Esophagus muscularis mucosa (tissue), 4 donors: ENCODE results near the gene RPIA. TPM values are rescaled to one million over a fixed set of nuclear protein-coding genes. Genes with fewer than 3 reads are reported as not detected.

Source experiments
- DNase-seq: peaks from one replicate; pipeline ENCODE4 v3.0.0-alpha.2; 2017; ENCODE audit errors: extremely low spot score
- H3K27ac ChIP-seq, 4 donors: fragments of 200-600 bp; sonication (generic); replicated peaks in 1 of 4; 1 replicate in 3 of 4; 2 replicates in 1 of 4; pipeline ENCODE4 v1.5.1; 2016 to 2019; ENCODE audit warnings: mild to moderate bottlenecking in 1 of 4
- H3K27me3 ChIP-seq, 4 donors: fragments of 200-600 bp; sonication (generic); one replicate each; pipeline versions ENCODE4 v1.5.1 to v1.6.0; 2016 to 2019
- H3K36me3 ChIP-seq, 4 donors: fragments of 200-600 bp; sonication (generic); one replicate each; pipeline ENCODE4 v1.5.1; 2016 to 2019
- H3K4me1 ChIP-seq, 4 donors: fragments of 200-600 bp; sonication (generic); one replicate each; pipeline ENCODE4 v1.5.1; 2016 to 2019
- H3K4me3 ChIP-seq, 4 donors: fragments of 200-600 bp; sonication (generic); 1 replicate in 2 of 4; 2 replicates in 2 of 4; pipeline ENCODE4 v1.5.1; 2016 to 2019; ENCODE audit warnings: mild to moderate bottlenecking in 4 of 4, moderate library complexity in 1 of 4
- H3K9me3 ChIP-seq, 4 donors: fragments of 200-600 bp; sonication (generic); 1 replicate in 3 of 4; 2 replicates in 1 of 4; pipeline ENCODE4 v1.5.1; 2016 to 2019
- EP300 ChIP-seq: sonication (generic); formaldehyde crosslinking; IDR thresholded peaks from one replicate; pipeline ENCODE4 v1.6.1; 2017; ENCODE audit warnings: antibody characterized with exemption
- POLR2A ChIP-seq: fragments of 450-650 bp; IDR thresholded peaks from one replicate; pipeline ENCODE4 v1.6.1; 2017; ENCODE audit warnings: antibody characterized with exemption, moderate library complexity, mild to moderate bottlenecking, low read depth
- POLR2AphosphoS5 ChIP-seq, 2 donors: sonication (generic); formaldehyde crosslinking; IDR thresholded peaks; one replicate each; pipeline ENCODE4 v1.6.1; 2017; ENCODE audit warnings: antibody characterized with exemption in 2 of 2
- WGBS: methylation state at CpG from one replicate; pipeline ENCODE4 v1.1.5; 2018; 5-methylcytosine and 5-hydroxymethylcytosine counted together
- intact Hi-C: fragments of 100-400 bp; cut with DNase I; formaldehyde crosslinking; loops from one replicate; pipeline ENCODE4 v1.15.1; 2023
- total RNA-seq, 4 donors: library from RNA; depleted of rRNA; stranded (reverse); fragments of >200 nt; gene quantifications; one replicate each; pipeline versions ENCODE4 v1.1.0 to v1.2.1, GENCODE V29; 2016
- TF ChIP-seq, protein P1 (sequence below), 3 experiments: fragments of 200-600 bp in 2 of 3; fragments of 450-650 bp in 1 of 3; sonication (generic) in 2 of 3; IDR thresholded peaks; one replicate each; pipeline ENCODE4 v1.5.1; 2017 to 2019; ENCODE audit warnings: antibody characterized with exemption in 3 of 3, mild to moderate bottlenecking in 2 of 3, moderate library complexity in 1 of 3

Gene RPIA
- total RNA-seq, 4 donors from 2014 or later: 6.6 to 8.6 (median 7.4) TPM

DNA sequence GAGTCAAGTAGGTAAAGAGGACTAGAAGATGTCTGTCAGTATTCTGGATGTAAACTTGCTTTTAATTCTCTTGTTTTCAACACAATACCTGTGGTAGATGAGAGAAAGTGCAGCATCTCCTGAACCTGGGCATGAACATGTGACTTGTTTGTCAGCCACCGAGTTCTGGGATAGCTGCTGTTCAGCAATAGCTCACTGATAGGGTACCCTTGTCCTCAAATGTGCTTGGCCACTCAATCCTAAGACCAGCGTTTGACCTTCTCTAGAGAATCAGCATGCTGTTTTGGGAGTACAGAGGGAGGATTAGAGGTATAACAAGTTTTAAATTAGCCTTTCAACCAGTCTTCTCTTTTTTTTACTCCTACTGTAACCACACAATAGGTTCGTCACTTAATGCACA lies 23.2 kb downstream of the RPIA start:
- TF ChIP-seq EP300 (no peak), POLR2AphosphoS5 (IDR thresholded peaks at IDR 0.05) (no peak), POLR2A (no peak)
- TF ChIP-seq, protein P1, sequence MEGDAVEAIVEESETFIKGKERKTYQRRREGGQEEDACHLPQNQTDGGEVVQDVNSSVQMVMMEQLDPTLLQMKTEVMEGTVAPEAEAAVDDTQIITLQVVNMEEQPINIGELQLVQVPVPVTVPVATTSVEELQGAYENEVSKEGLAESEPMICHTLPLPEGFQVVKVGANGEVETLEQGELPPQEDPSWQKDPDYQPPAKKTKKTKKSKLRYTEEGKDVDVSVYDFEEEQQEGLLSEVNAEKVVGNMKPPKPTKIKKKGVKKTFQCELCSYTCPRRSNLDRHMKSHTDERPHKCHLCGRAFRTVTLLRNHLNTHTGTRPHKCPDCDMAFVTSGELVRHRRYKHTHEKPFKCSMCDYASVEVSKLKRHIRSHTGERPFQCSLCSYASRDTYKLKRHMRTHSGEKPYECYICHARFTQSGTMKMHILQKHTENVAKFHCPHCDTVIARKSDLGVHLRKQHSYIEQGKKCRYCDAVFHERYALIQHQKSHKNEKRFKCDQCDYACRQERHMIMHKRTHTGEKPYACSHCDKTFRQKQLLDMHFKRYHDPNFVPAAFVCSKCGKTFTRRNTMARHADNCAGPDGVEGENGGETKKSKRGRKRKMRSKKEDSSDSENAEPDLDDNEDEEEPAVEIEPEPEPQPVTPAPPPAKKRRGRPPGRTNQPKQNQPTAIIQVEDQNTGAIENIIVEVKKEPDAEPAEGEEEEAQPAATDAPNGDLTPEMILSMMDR (IDR thresholded peaks at IDR 0.05): no peak
- Histone ChIP-seq H3K27ac (no peak overlapping the region), H3K36me3 (no peaks in the 10 kb centered on the region), H3K9me3 (no peaks in the 10 kb centered on the region), H3K4me1 (peaks cover 0 to 11% (median 0%) of the 10 kb centered on the region in 4 donors), H3K4me3 (no peak overlapping the region), H3K27me3 (no peaks in the 10 kb centered on the region)
- 97% methylated on average over 3 of the region's 3 CpGs for WGBS
- intact Hi-C loops: no loop called here
- no peak for DNase-seq

DNA sequence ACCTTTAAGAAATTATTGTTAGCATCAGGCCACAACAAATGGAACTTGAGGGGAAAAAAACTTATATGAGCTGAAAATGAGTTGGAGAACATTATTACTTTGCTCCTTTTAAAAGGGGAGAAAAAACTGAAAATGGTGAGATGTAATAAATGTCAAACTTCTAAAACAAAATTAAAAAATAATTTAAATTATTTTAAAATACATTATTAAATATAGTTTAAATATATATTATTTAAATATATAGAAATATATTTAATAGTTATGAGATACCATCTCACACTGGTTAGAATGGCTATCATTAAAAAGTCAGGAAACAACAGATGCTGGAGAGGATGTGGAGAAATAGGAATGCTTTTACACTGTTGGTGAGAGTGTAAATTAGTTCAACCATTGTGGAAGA lies 28.9 kb downstream of the RPIA start:
- no peak for TF ChIP-seq EP300
- TF ChIP-seq POLR2AphosphoS5 (IDR thresholded peaks at IDR 0.05): no peak
- TF ChIP-seq, protein P1 (IDR thresholded peaks at IDR 0.05): no peak
- TF ChIP-seq POLR2A: no peak

DNA sequence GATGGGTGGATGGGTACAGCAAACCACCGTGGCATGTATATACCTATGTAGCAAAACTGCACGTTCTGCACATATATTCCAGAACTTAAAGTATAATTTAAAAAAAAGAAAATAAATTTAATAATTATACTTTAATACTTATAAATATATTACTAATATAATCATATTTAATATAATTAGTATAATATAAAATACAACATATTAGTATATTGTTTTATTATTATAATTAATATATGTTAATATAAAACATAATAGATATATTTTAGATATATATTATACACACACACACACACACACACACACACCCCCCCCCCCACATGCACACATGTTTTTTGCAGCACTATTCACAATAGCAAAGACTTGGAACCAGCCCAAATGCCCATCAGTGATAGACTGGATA lies 29.8 kb downstream of the RPIA start:
- Histone ChIP-seq H3K4me3 (no peak overlapping the region), H3K27me3 (no peaks in the 10 kb centered on the region), H3K9me3 (no peaks in the 10 kb centered on the region), H3K4me1 (no peaks in the 10 kb centered on the region), H3K36me3 (no peaks in the 10 kb centered on the region), H3K27ac (no peak overlapping the region)
- TF ChIP-seq, protein P1 (IDR thresholded peaks at IDR 0.05): no peak
- TF ChIP-seq POLR2A (no peak), EP300 (no peak), POLR2AphosphoS5 (IDR thresholded peaks at IDR 0.05) (no peak)
- WGBS: 99% methylated on average over 2 of the region's 2 CpGs
- intact Hi-C loops: no loop called here
- no peak for DNase-seq

More for the DNA sequence above, 28.9 kb downstream of the RPIA start:
- no peaks in the 10 kb centered on the region for H3K9me3 ChIP-seq
- no peak for DNase-seq
- intact Hi-C loops: no loop called here
- H3K27ac ChIP-seq: no peak overlapping the region
- no peaks in the 10 kb centered on the region for H3K36me3 ChIP-seq
- H3K4me3 ChIP-seq: no peak overlapping the region
- no peaks in the 10 kb centered on the region for H3K27me3 ChIP-seq
- no peaks in the 10 kb centered on the region for H3K4me1 ChIP-seq

DNA sequence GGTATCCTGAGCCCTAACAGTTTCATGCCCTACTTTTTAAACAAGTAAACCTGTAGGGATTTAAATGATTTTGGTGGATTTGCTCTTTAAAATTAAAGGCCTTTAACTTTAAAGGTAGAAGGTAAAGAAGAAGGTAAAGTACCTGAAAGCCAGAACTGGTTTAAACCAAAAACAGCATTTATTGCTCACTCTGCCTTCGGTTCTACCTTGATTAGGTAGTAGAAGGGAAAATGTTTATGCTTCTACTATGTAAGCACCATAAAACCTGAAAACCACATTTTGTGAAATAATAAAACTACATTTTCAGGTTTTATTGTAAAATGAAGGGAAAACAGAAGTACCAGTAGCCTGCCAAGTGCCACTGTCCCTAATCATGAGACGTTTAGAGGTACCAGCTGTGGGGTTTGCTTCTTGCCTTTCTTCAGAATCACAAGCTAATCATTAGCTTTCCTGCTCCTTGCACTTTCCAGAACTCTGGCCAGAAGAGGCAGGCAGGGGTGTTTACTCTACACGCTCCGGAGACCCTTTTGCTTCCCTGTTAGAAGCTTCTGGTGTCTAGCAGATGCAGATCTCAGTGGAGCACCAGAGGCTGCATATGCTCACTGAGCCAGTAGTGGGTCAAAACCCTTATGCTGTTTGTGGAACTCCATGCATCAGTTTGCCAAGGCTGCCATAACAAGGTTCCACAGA lies 33.3 kb downstream of the RPIA start:
- intact Hi-C loops: no loop called here
- Histone ChIP-seq H3K27ac (no peak overlapping the region), H3K4me1 (no peaks in the 10 kb centered on the region), H3K9me3 (no peaks in the 10 kb centered on the region), H3K4me3 (no peak overlapping the region), H3K27me3 (no peaks in the 10 kb centered on the region), H3K36me3 (no peaks in the 10 kb centered on the region)
- WGBS: 88% methylated on average over 4 of the region's 4 CpGs
- TF ChIP-seq POLR2AphosphoS5 (IDR thresholded peaks at IDR 0.05) (no peak), POLR2A (no peak), EP300 (no peak)
- TF ChIP-seq, protein P1 (IDR thresholded peaks at IDR 0.05): no peak
- no peak for DNase-seq
